MCF 10A (cell line): ENCODE measurements around the gene PPP1R14C. TPM values are rescaled to one million over a fixed set of nuclear protein-coding genes. Genes with fewer than 3 reads are reported as not detected.
A peak's percentile ranks its signal among the peaks of the same experiment; 100 is the strongest.

Experiments
- BruUV-seq: library from RNA; stranded (reverse); fragments of 400-500 nt; replicated peaks from 2 replicates; lab custom pipeline; 2021; lab: Mats Ljungman, UMichigan
- CTCF ChIA-PET: fragments of 300-600 bp; sonication (Branson Sonifier 250); formaldehyde crosslinking; extraction: SDS; loops from one replicate; lab custom pipeline; 2021; ENCODE audit warnings: antibody characterized with exemption, inconsistent platforms; lab: Yijun Ruan, JAX
- POLR2A ChIA-PET: fragments of 300-600, 350-650 bp; sonication (Branson Sonifier 250); formaldehyde crosslinking; extraction: SDS; loops from one replicate; lab custom pipeline; 2020; ENCODE audit warnings: antibody characterized with exemption, inconsistent platforms; lab: Yijun Ruan, JAX
- DNase-seq: peaks from one replicate; pipeline ENCODE4 v3.0.0-alpha.2; 2018; ENCODE audit not compliant: unreplicated experiment
- H3K27ac Mint-ChIP-seq: one replicate; pipeline ENCODE4 v1.8.0; 2022; ENCODE audit warnings: mild to moderate bottlenecking, low read depth, mixed read lengths; ENCODE audit not compliant: unreplicated experiment
- H3K27me3 Mint-ChIP-seq: one replicate; pipeline ENCODE4 v1.8.0; 2022; ENCODE audit warnings: mixed read lengths; ENCODE audit not compliant: insufficient read depth, unreplicated experiment
- H3K36me3 Mint-ChIP-seq: one replicate; pipeline ENCODE4 v1.8.0; 2022; ENCODE audit warnings: mild to moderate bottlenecking, moderate library complexity, mixed read lengths; ENCODE audit not compliant: insufficient read depth, unreplicated experiment
- H3K4me1 Mint-ChIP-seq: one replicate; pipeline ENCODE4 v1.8.0; 2022; ENCODE audit warnings: mixed read lengths; ENCODE audit not compliant: insufficient read depth, unreplicated experiment
- H3K4me3 Mint-ChIP-seq: one replicate; pipeline ENCODE4 v1.8.0; 2022; ENCODE audit warnings: mild to moderate bottlenecking, moderate library complexity, mixed read lengths; ENCODE audit not compliant: unreplicated experiment
- H3K9me3 Mint-ChIP-seq: one replicate; pipeline ENCODE4 v1.8.0; 2022; ENCODE audit warnings: mixed read lengths; ENCODE audit not compliant: unreplicated experiment
- intact Hi-C: fragments of 100-400 bp; cut with micrococcal nuclease; formaldehyde crosslinking; loops from 2 replicates; pipeline ENCODE4 v1.14.1; 2022
- total RNA-seq: library from RNA; stranded (reverse); gene quantifications from 2 replicates; pipeline ENCODE4 v1.2.3, GENCODE V29; 2022
- TF ChIP-seq, protein P1 (sequence below): fragments of 200-600 bp; IDR thresholded peaks from one replicate; pipeline ENCODE4 v1.8.0; 2022; ENCODE audit warnings: antibody characterized with exemption, mild to moderate bottlenecking; ENCODE audit not compliant: unreplicated experiment

PPP1R14C gene
- total RNA-seq, 1 experiment from 2014 or later, result 32.0 TPM

DNA sequence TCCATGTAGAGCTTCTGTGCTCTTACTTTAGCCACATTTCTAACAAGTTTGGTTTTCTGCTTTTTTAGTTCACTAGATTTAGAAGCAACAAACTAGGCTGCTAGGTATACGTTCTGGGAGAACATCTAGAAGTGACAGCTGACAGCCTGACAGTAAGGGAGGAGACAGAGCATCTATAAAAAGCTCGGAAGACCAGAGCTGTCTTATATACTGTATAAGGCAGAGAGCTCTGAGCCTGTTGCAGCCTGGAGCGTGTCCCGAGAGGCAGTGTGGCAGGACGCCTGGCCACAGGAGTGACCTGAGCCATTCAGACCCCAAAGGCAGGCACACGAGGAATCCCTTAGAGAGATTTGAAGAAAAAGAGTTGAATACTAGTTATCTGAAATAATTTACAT lies 24.6 kb downstream of the PPP1R14C start:
- no peaks in the 10 kb centered on the region for H3K27me3 Mint-ChIP-seq

DNA sequence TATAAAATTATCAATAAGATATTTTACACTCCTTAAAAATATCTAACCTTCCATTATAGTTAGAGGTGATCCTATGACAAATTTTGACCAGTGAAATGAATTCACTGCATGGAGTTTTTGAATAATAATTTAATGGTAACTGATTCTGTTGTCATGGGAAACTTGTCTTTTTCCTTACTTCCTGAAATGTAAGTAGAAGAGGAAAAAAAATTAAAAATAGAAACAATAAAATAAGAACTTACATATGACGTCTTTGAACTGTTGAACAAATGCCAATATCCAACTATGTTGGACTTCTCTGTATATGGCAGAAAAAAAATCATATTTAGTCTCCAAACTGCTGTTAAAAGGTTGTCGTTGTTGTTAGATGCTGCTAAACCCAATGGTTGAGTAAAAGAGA lies 26.3 kb downstream of the PPP1R14C start:
- Mint-ChIP-seq H3K9me3 (no peaks in the 10 kb centered on the region), H3K36me3 (peaks cover 14% of the 10 kb centered on the region), H3K4me1 (peaks cover 11% of the 10 kb centered on the region), H3K27me3 (no peaks in the 10 kb centered on the region), H3K4me3 (no peak overlapping the region), H3K27ac (no peak overlapping the region)
- POLR2A ChIA-PET, result interaction anchor here (0.8 to 2.3 kb wide), 9 partner anchors 10 to 86 kb away, joined by 3 to 13 read pairs (median 4); no protein-coding TSS in a partner anchor
- no peak for DNase-seq
- BruUV-seq, result no TSS peak
- CTCF ChIA-PET, result no interaction called here
- intact Hi-C loops, result no loop called here
- TF ChIP-seq, protein P1, sequence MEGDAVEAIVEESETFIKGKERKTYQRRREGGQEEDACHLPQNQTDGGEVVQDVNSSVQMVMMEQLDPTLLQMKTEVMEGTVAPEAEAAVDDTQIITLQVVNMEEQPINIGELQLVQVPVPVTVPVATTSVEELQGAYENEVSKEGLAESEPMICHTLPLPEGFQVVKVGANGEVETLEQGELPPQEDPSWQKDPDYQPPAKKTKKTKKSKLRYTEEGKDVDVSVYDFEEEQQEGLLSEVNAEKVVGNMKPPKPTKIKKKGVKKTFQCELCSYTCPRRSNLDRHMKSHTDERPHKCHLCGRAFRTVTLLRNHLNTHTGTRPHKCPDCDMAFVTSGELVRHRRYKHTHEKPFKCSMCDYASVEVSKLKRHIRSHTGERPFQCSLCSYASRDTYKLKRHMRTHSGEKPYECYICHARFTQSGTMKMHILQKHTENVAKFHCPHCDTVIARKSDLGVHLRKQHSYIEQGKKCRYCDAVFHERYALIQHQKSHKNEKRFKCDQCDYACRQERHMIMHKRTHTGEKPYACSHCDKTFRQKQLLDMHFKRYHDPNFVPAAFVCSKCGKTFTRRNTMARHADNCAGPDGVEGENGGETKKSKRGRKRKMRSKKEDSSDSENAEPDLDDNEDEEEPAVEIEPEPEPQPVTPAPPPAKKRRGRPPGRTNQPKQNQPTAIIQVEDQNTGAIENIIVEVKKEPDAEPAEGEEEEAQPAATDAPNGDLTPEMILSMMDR, result no peak

More for the DNA sequence above, 24.6 kb downstream of the PPP1R14C start:
- ChIA-PET POLR2A (interaction anchor here (0.6 to 1.2 kb wide), 3 partner anchors 14 to 18 kb away, joined by 3 read pairs; no protein-coding TSS in a partner anchor), CTCF (interaction anchor here (1.0 kb wide), 1 partner anchor 88 kb away, joined by 3 read pairs; no protein-coding TSS in a partner anchor)
- peaks cover 12% of the 10 kb centered on the region for H3K4me1 Mint-ChIP-seq
- peak overlapping the region; percentile 39 for H3K27ac Mint-ChIP-seq
- no peak for DNase-seq
- H3K36me3 Mint-ChIP-seq, result peaks cover 7% of the 10 kb centered on the region
- TF ChIP-seq, protein P1, result no peak
- no peaks in the 10 kb centered on the region for H3K9me3 Mint-ChIP-seq
- BruUV-seq, result no TSS peak
- no peak overlapping the region for H3K4me3 Mint-ChIP-seq
- intact Hi-C loops, result no loop called here

DNA sequence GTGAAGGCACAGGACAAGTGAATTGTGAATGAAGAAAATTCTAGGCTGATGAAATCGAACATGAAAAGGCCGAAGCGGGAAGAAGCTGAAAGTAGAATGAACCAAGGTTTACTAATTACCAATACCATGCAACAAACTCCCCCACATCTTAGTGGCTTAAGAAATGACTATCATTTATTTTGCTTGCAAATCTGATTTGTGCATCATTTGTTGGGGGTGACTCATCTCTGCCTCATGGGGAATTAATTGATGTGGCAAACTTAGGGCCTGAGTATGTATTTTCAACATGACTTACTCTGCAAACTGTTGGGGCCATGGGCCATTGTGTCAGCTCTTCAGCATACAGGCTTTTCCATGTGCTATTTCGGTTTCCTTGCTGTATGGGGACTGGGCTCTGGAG lies 26.8 kb downstream of the PPP1R14C start:
- TF ChIP-seq, protein P1, result no peak
- DNase-seq, result peak; percentile 73
- Mint-ChIP-seq H3K4me3 (no peak overlapping the region), H3K27ac (peak overlapping the region; percentile 69), H3K9me3 (no peaks in the 10 kb centered on the region), H3K36me3 (peaks cover 14% of the 10 kb centered on the region), H3K27me3 (no peaks in the 10 kb centered on the region), H3K4me1 (peaks cover 11% of the 10 kb centered on the region)
- BruUV-seq, result no TSS peak
- ChIA-PET POLR2A (interaction anchor here (0.8 to 2.3 kb wide), 10 partner anchors 11 to 100 kb away, joined by 3 to 13 read pairs (median 4); no protein-coding TSS in a partner anchor), CTCF (no interaction called here)
- intact Hi-C loops, result no loop called here

DNA sequence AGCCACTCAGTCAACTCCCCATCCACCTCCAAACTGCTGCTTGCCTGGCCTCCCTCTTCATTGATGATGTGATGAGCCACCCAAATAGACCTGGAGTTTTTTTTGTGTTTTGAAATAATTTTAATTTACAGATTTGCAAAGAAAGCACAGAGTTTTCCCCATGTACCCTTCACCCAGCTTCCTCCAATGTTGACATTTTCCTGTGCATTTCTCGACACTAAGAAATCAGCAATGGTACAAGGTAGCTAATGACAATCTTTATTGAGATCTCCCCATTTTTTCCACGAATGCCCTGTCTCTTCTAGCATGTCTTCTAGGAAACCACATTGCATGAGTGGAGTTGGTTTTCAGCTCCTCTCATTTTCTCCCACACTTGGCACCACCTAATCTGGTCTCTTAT lies 30.1 kb downstream of the PPP1R14C start:
- Mint-ChIP-seq H3K4me3 (no peak overlapping the region), H3K4me1 (peaks cover 27% of the 10 kb centered on the region), H3K27me3 (no peaks in the 10 kb centered on the region), H3K9me3 (no peaks in the 10 kb centered on the region), H3K27ac (no peak overlapping the region), H3K36me3 (peaks cover 22% of the 10 kb centered on the region)
- TF ChIP-seq, protein P1, result no peak
- CTCF ChIA-PET, result interaction anchor here (0.7 kb wide), 1 partner anchor 389 kb away, joined by 3 read pairs; no protein-coding TSS in a partner anchor
- intact Hi-C loops, result no loop called here
- POLR2A ChIA-PET, result interaction anchor here (1.3 to 1.8 kb wide), 2 partner anchors 8 to 16 kb away, joined by 3 to 6 read pairs; no protein-coding TSS in a partner anchor
- no TSS peak for BruUV-seq
- DNase-seq, result no peak
